ENCODE data around the gene ADGRD1.

ADGRD1 gene

GRCh38 chr12:131040491-131040890 is 86.8 kb downstream of the ADGRD1 start:
- no peak for DNase-seq (ENCODE audit: low read depth in 2 of 2, low spot score in 1 of 2)

DNA sequence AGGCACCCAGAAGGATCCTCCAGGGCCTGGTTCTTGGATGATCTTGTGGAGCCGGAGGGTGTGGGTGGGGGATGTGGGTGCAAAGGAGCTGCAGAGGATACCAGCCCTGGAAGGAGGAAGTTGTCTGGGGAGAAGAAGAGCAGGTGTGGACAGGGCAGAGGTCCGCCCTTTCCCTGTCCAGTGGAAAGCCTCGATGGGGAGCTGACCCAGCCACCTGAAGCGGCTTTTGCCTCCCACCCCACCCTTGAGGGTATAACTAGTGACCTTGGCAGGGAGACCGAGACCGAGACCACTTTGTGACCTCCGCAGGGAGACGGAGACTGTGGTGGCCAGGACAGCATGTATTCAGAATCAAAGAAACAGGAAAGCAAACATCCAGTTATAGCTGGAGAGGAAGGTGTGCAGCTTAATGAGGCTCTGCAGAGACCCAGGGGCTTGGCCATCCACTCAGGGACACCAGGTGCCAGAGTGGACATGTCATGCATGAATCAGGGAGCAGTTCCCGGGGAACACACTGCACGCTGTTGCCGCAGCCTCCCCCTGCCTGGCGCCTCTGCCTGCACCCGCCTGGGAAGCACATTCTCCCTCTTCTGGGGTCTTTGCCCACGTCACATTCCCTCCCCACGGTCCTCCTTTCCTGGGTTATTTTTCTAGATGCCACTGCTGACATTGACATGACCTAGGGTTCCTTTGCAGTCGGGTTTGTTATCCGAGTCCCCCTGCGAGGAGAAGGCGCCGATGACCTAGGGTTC is 87.7 kb downstream of the ADGRD1 start:
- no peak for DNase-seq (ENCODE audit: low read depth in 2 of 2, low spot score in 1 of 2)

GRCh38 chr12:131041968-131042833 is 88.5 kb downstream of the ADGRD1 start:
- no peak for DNase-seq (ENCODE audit: low read depth in 2 of 2, low spot score in 1 of 2)

- DNase-seq (ENCODE audit: low read depth in 2 of 2, low spot score in 1 of 2): no peak
These were observed 89.1 kb downstream of the ADGRD1 start for GRCh38 chr12:131042834-131043245.

DNA sequence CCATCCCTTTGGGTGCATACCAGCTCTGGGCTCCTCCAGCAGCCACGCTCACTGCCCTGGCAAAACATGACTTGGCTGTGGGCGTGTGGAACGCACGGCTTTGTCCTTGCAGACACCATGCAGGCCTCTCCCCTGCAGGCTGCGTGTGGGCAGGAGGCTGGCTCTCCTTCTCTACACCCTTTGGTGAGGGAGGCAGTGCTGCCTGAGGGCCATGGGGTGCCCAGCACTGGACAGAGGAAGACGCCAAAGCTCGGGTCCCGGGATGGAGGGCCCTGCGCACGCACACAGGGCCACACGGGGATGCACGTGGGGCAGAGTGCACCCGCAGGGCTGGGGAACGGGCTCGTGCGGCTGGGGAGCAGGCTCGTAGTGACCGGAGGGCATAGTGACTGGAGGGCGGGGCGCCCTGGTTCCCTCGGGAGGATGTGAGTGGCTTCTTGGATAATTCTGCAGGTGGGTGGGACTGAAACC is 89.7 kb downstream of the ADGRD1 start:
- DNase-seq (ENCODE audit: low read depth in 2 of 2, low spot score in 1 of 2): no peak

DNA sequence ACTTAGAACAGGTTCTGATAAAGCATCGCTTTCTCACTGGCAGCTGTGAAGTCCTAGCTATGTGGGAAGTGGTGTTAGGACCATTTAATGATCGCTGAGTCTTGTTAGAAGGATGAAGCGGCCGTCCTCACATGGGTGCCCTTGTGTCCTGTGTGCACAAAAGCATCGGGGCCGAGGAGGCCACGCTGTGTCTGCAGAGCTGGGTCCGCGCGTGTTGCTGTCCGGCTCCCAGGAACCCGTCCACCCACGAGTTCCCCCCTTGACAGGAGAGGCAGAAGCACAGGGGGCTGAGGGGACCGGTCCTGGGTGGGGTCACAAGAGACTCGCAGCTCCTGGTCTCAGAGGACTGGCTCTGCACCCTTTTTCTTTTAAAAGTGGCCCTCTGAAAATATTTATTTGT is 90.4 kb downstream of the ADGRD1 start:
- no peak for DNase-seq (ENCODE audit: low read depth in 2 of 2, low spot score in 1 of 2)

DNA sequence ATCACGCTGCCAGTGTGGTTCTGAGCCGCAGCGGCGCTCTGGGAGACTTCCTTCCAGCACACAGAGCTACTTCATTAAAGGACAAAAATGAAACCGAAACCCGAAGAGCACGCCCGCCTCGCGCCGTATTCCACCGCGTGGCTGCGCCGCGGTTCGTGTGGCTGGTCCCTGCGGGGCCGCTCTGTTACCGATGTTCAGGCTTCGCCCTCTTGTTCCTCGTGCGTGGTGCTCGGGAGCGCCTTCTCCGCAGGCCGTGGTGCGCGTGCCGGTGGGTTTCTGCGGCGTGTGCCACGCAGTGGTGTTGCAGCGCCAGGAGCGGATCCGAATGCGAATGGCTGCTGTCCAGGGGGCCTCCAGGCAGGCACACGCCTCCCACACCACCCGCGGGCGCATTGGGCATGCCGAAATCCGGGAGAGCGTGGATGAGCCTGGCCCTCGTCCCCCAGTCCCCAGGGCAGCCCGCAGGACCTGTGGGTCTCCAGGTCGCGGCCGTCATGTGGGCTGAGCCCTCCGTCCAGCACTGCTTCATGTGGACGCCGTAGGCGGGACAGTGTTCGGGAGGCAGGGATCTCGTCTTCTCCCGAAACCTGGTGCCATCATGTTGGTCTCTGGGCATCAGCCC is 91.2 kb downstream of the ADGRD1 start:
- DNase-seq (ENCODE audit: low read depth in 2 of 2, low spot score in 1 of 2): no peak

GRCh38 chr12:131045705-131046460 is 92.2 kb downstream of the ADGRD1 start:
- DNase-seq (ENCODE audit: low read depth in 2 of 2, low spot score in 1 of 2): no peak

DNA sequence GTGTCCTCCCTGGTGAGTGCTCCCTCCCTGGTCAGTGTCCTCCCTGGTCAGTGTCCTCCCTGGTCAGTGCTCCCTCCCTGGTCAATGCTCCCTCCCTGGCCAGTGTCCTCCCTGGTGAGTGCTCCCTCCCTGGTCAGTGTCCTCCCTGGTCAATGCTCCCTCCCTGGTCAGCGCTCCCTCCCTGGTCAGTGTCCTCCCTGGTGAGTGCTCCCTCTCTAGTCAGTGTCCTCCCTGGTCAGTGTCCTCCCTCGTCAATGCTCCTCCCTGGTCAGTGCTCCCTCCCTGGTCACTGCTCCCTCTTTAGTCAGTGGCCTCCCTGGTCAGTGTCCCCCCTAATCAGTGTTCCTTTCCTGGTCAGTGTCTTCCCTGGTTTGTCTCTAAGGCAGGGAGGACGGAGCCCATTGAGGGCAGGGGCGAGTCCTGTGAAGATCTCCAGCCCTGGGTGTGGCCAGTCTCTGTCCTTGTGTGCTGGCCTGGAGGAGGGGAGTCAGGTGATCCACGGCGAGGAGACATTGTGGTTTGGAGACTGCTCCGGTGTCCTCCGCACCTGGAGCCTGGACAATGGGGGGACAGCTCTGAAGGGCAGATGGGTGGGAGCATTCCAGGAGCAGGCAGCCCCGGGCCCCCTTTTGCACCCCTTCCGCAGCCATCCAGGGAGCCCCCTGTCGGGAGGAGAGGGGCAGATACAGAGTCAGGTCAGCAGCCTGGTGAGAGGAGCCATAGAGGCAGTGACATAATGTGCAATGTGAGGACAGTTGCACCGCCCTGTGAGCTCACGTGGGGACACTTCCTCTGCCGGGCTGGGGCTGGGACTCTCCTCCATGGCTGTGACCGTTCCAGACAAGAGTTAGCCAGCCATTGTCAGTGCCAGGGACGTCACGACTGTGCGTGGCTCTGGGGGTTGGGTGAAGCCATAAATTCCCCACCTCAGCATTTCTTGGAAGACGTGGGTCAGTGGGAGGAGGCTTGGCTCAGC is 93.4 kb downstream of the ADGRD1 start:
- no peak for DNase-seq (ENCODE audit: low read depth in 2 of 2, low spot score in 1 of 2)

DNA sequence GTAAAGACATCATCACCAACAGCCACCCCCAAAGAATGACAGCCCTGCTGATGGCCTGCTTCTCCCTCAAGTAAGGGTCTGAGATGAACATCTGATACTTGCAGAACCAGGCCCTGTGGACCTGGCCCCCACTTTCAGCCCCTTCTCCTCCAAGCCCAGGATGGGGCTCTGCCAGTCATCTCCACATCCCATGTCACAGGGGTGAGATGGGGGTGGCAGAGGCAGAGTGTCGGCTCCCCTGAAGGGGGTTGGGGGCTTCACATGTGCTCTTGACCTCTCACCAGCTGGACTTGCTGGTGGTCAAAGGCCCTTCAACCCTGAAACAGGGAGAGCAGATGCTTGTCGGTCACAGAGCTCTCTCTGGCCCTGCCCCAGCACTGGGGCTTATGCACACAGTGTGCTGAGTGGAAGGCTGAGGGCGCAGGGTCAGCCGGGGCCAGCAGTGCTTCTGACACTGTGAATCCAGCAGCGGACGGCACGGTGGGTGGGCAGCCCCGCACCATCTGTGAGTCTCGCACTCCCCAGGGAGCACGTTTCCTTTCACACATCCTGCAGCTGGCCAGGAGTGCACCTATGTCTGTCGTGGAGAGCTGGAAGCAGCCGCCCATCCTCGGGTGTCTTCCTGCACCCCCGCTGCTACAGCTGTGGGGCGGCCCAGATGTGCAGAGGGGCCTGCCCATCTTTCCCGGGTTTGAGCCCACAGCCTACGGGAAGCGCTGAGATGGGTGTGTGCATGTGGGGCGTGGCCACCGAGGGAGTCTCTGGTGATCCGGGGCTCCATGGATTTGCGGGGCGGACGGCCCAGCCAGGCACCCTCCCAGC is 94.3 kb downstream of the ADGRD1 start:
- no peak for DNase-seq (ENCODE audit: low read depth in 2 of 2, low spot score in 1 of 2)

GRCh38 chr12:131048611-131048990 is 94.9 kb downstream of the ADGRD1 start:
- DNase-seq (ENCODE audit: low read depth in 2 of 2, low spot score in 1 of 2): no peak

DNA sequence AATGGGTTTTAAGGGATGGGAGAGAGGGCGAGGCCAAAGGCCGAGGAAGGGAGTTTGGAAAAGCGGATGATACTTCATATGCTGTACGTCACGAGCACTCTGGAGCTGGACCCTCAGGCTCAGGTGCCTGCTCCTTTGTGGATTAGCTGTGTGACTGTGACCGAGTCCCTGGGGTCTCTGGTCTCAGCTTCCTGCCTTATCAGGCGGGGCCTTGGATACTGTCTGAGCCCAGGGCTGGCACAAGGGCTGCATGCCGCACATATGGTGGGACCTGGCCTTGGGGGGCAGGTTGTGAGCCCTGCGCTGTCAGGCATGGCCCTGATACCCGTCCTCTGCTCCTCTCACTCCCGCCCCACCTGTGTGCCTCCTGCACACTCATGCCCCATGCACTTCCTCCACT is 95.3 kb downstream of the ADGRD1 start:
- DNase-seq (ENCODE audit: low read depth in 2 of 2, low spot score in 1 of 2): no peak

- DNase-seq (ENCODE audit: low read depth in 2 of 2, low spot score in 1 of 2): no peak
These were observed 96.0 kb downstream of the ADGRD1 start for GRCh38 chr12:131049549-131050339.

GRCh38 chr12:131050463-131051154 is 96.9 kb downstream of the ADGRD1 start:
- no peak for DNase-seq (ENCODE audit: low read depth in 2 of 2, low spot score in 1 of 2)

- DNase-seq (ENCODE audit: low read depth in 2 of 2, low spot score in 1 of 2): no peak
These were observed 97.4 kb downstream of the ADGRD1 start for GRCh38 chr12:131051155-131051473.

DNA sequence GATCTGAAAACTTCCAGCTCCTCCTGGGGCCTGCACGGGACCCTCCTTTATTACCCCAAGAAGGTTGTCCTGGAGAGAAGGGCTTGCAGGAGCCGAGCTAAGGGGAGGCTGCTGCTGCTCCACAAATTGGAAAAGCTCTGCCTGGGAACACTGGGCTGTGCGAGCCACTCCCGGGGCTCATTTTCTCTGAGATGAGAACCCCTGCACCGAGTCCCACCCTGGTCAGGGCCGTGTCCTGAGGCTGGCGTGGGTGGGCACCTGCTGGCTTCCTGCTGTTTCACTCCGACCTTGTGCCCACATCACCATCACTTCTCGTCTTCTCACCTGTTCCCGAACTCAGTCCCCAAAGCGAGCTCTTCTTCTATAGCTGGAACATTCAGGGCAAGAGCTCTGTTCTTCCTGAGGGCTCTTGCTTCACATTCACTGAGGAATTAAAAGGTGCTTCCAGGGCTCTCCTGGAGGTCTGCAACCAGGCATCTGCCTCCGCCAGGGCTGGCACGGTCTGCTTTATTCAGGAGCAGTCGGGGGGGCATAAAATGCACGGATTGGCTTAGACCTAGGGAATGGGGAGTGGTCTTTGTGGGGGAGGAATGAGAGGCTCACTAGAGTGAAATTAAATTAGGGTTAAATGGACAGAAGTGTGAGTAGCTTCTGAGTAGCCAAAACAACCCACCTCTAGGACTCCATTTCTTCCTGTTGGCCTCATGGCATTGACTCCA is 98.5 kb downstream of the ADGRD1 start:
- DNase-seq (ENCODE audit: low read depth in 2 of 2, low spot score in 1 of 2): no peak

- no peak for DNase-seq (ENCODE audit: low read depth in 2 of 2, low spot score in 1 of 2)
These were observed 99.2 kb downstream of the ADGRD1 start for GRCh38 chr12:131052929-131053328.
